Activated naive CD4-positive, alpha-beta T cell treated with anti-CD3 and anti-CD28 coated beads for 36 hours (primary cell): ENCODE measurements around the gene ADARB1. TPM values are rescaled to one million over a fixed set of nuclear protein-coding genes. Genes with fewer than 3 reads are reported as not detected.

Experiments used
- CTCF ChIA-PET: fragments of 350-600 bp; sonication (Branson Sonifier 250); formaldehyde crosslinking; loops from one replicate; lab custom pipeline; 2021; ENCODE audit warnings: antibody characterized with exemption; lab: Charles Lee
- DNase-seq: peaks from one replicate; pipeline ENCODE4 v3.0.0-alpha.2; 2020
- H3K27ac Mint-ChIP-seq: one replicate; pipeline ENCODE4 v1.8.0; 2021; ENCODE audit warnings: mild to moderate bottlenecking, mixed read lengths
- H3K27me3 Mint-ChIP-seq: one replicate; pipeline ENCODE4 v1.8.0; 2021; ENCODE audit warnings: low read depth, mixed read lengths
- H3K36me3 Mint-ChIP-seq: one replicate; pipeline ENCODE4 v1.8.0; 2021; ENCODE audit warnings: low read depth, mixed read lengths
- H3K4me1 Mint-ChIP-seq: one replicate; pipeline ENCODE4 v1.8.0; 2021; ENCODE audit warnings: low read depth, mixed read lengths
- H3K4me3 Mint-ChIP-seq: one replicate; pipeline ENCODE4 v1.8.0; 2021; ENCODE audit warnings: mild to moderate bottlenecking, moderate library complexity, mixed read lengths
- H3K9me3 Mint-ChIP-seq: one replicate; pipeline ENCODE4 v1.8.0; 2021; ENCODE audit warnings: mixed read lengths
- intact Hi-C: fragments of 100-400 bp; cut with micrococcal nuclease; formaldehyde crosslinking; loops from one replicate; pipeline ENCODE4 v1.15.1; 2023
- total RNA-seq, 2 experiments: library from RNA; stranded (reverse); gene quantifications; one replicate each; pipeline ENCODE4 v1.2.3, GENCODE V29; 2021

The ADARB1 gene
- total RNA-seq, 2 experiments from 2014 or later, result 30.1 to 33.3 TPM

DNA sequence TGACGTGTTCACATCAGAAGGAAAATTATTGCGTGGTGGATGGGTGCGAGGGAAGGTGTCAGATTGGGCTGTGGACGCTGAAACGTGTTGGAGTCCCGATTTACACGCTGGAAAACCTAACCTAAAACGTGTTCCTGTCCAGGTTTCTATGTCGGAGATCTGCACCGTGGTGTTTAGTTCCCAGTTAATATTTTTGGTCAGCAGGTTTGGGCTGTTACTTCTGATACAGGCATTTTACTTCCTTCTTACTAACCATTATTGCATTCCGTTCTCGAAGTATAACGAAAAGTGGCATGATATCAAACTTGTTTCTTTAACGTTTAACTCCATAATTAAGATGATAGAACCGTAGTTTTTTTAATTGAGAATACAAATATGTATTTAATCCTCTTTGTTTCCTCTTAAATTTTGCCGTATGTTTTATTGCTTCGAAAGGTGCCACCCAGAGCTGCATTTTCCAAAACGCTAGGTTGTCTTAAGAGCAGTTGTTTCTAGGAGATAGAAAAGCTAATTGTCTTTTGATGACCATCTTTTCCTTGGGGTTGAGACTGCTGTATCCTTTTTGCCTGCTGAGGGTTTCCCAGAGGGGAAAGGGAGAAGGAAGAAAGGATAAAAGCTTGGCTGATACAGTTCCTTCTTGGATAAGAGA, 1.3 kb downstream of the ADARB1 start:
- no peaks in the 10 kb centered on the region for H3K9me3 Mint-ChIP-seq
- CTCF ChIA-PET, result interaction anchor here (0.8 to 2.8 kb wide), 5 partner anchors 11 to 63 kb away, joined by 3 to 40 read pairs (median 5); no protein-coding TSS in a partner anchor
- peak overlapping the region; percentile 76 for H3K27ac Mint-ChIP-seq
- peaks cover 2% of the 10 kb centered on the region for H3K36me3 Mint-ChIP-seq
- H3K4me3 Mint-ChIP-seq, result peak overlapping the region; percentile 84
- peaks cover 52% of the 10 kb centered on the region for H3K4me1 Mint-ChIP-seq
- no peak for DNase-seq
- intact Hi-C loops, result loop anchor here (5.0 kb wide), 3 partner anchors 133 to 258 kb away; partner anchors contain the start of genes SLX9 and SUMO3
- no peaks in the 10 kb centered on the region for H3K27me3 Mint-ChIP-seq

DNA sequence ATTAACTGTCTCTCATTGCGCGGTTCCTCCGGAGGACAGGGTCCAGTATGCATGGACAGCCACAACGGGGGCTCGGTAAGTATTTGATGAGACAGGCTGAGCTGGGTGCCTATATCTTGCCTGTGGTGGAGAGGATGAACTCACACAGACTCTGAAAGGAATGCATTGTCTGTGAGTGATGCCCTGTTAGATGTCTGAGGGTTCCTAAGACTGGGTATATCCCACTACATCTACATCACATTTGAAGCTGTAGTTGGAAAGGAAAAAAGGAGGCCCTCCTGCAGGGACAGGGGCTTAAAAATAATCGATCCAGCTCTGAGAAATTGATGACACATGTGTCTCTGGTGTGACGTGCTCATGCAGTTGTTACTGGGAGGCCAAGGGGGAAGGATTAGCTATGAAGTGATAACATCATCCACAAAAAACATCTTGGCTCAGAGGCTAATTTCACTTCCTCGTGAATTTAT, 1.9 kb downstream of the ADARB1 start:
- CTCF ChIA-PET, result interaction anchor here (0.8 to 2.8 kb wide), 5 partner anchors 10 to 62 kb away, joined by 3 to 40 read pairs (median 5); no protein-coding TSS in a partner anchor
- Mint-ChIP-seq H3K27ac (peak overlapping the region; percentile 76), H3K4me1 (peaks cover 57% of the 10 kb centered on the region), H3K9me3 (no peaks in the 10 kb centered on the region), H3K27me3 (no peaks in the 10 kb centered on the region), H3K36me3 (peaks cover 3% of the 10 kb centered on the region), H3K4me3 (peak overlapping the region; percentile 84)
- DNase-seq, result peak; percentile 45
- intact Hi-C loops, result loop anchor here (5.0 kb wide), 3 partner anchors 134 to 259 kb away; partner anchors contain the start of genes SLX9 and SUMO3

DNA sequence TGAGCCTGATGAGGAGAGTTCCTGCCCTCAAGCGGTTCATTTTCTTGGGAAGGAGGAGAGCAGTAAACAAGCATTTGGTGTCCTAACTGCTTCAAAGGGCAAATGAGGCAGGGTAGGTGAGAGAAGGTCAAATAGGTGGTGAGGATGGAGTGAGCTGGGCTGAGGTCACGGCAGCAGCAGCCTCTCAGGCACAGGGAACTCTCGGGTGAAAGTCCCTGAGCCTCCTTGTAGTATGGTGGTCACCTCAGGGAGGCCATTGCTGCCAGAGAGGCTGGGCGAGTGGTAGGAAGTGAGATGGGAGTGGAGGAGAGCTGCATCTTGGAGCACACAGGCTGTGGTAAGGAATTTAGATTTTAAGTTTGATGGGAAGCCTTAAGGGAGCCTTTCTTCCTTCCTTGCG, 4.0 kb downstream of the ADARB1 start:
- Mint-ChIP-seq H3K4me1 (peaks cover 77% of the 10 kb centered on the region), H3K27me3 (no peaks in the 10 kb centered on the region), H3K27ac (peak overlapping the region; percentile 99), H3K9me3 (no peaks in the 10 kb centered on the region), H3K4me3 (peak overlapping the region; percentile 34), H3K36me3 (peaks cover 9% of the 10 kb centered on the region)
- intact Hi-C loops, result loop anchor here (2.0 to 5.0 kb wide), 6 partner anchors 26 to 740 kb away; partner anchors contain the start of genes SLX9 and SUMO3
- DNase-seq, result no peak
- CTCF ChIA-PET, result interaction anchor here (0.7 to 2.7 kb wide), 5 partner anchors 27 to 161 kb away, joined by 3 to 17 read pairs (median 9); no protein-coding TSS in a partner anchor

DNA sequence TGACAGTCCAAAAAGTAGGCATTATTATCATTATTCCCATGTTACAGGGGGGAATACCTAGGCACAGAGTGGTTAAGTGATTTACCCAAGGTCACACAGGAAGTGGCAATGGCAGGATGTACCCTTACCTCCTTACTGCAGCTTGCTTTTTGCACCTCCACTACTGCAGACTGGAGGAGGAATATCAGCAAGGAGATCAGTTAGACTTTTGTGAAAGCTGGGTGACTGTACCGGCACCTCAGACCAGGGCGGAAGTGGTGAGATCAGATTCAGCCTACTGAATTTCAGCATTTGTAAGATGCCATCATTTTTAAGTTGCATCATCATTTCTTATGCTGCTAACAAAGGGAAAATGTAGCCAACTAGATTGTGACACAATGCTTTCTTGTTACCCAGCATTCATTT, 4.5 kb downstream of the ADARB1 start:
- H3K36me3 Mint-ChIP-seq, result peaks cover 7% of the 10 kb centered on the region
- H3K4me3 Mint-ChIP-seq, result peak overlapping the region; percentile 65
- peak; percentile 91 for DNase-seq
- no peaks in the 10 kb centered on the region for H3K9me3 Mint-ChIP-seq
- no peaks in the 10 kb centered on the region for H3K27me3 Mint-ChIP-seq
- intact Hi-C loops, result loop anchor here (1.0 to 5.0 kb wide), 9 partner anchors 8 to 740 kb away; partner anchors contain the start of genes SLX9 and SUMO3
- peak overlapping the region; percentile 99 for H3K27ac Mint-ChIP-seq
- peaks cover 79% of the 10 kb centered on the region for H3K4me1 Mint-ChIP-seq
- CTCF ChIA-PET, result interaction anchor here (0.8 to 2.7 kb wide), 5 partner anchors 20 to 130 kb away, joined by 3 to 17 read pairs (median 9); no protein-coding TSS in a partner anchor

DNA sequence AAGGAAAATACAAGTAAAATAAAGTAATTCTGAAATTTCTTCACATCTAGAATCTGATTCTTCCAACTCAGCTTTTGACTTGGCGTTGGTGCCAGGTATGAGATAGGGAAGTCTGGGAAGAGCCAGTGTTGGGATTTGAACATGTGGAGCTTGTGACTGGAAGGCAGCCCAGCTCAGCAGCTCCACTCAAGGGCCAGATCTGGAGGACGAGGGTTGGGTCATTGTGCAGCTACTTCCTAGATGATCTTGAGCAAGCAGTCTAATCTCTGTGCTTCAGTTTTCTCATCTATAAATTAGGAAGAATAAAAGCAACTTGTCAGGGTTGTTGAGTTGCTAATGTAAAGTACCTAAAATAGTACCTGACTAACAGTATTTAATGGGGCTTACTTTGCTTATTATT, 5.0 kb downstream of the ADARB1 start:
- CTCF ChIA-PET, result interaction anchor here (0.8 to 2.7 kb wide), 5 partner anchors 19 to 130 kb away, joined by 3 to 17 read pairs (median 9); no protein-coding TSS in a partner anchor
- no peak for DNase-seq
- peaks cover 84% of the 10 kb centered on the region for H3K4me1 Mint-ChIP-seq
- H3K4me3 Mint-ChIP-seq, result peak overlapping the region; percentile 65
- no peaks in the 10 kb centered on the region for H3K9me3 Mint-ChIP-seq
- peaks cover 7% of the 10 kb centered on the region for H3K36me3 Mint-ChIP-seq
- no peaks in the 10 kb centered on the region for H3K27me3 Mint-ChIP-seq
- intact Hi-C loops, result loop anchor here (1.0 to 5.0 kb wide), 9 partner anchors 8 to 739 kb away; partner anchors contain the start of genes SLX9 and SUMO3
- peak overlapping the region; percentile 99 for H3K27ac Mint-ChIP-seq

DNA sequence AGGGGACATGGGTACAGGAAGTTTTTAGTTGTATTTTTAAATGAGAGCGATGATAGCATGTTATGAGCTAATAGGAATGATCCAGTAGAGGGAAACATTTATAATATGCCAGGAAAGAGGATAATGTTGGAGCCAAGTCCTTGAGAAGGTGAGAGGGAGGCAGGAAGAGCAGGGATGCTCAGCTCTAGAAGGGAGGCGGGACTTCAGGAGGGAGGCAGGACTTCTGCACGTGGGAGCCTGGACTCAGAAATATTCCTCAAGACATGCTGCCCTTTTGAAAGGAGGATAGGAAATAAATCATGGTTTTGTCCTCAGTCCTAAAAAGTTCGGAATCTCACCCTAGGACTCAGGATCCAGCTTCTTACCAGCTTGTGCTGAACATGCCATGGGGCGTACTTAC, 5.9 kb downstream of the ADARB1 start:
- CTCF ChIA-PET, result interaction anchor here (0.7 to 1.0 kb wide), 3 partner anchors 33 to 58 kb away, joined by 3 read pairs; no protein-coding TSS in a partner anchor
- Mint-ChIP-seq H3K27me3 (no peaks in the 10 kb centered on the region), H3K9me3 (no peaks in the 10 kb centered on the region), H3K27ac (peak overlapping the region; percentile 99), H3K4me3 (no peak overlapping the region), H3K4me1 (peaks cover 93% of the 10 kb centered on the region), H3K36me3 (peaks cover 7% of the 10 kb centered on the region)
- no peak for DNase-seq
- intact Hi-C loops, result loop anchor here (10.0 kb wide), 1 partner anchor 1065 kb away; the partner anchor contains the start of gene TRAPPC10

DNA sequence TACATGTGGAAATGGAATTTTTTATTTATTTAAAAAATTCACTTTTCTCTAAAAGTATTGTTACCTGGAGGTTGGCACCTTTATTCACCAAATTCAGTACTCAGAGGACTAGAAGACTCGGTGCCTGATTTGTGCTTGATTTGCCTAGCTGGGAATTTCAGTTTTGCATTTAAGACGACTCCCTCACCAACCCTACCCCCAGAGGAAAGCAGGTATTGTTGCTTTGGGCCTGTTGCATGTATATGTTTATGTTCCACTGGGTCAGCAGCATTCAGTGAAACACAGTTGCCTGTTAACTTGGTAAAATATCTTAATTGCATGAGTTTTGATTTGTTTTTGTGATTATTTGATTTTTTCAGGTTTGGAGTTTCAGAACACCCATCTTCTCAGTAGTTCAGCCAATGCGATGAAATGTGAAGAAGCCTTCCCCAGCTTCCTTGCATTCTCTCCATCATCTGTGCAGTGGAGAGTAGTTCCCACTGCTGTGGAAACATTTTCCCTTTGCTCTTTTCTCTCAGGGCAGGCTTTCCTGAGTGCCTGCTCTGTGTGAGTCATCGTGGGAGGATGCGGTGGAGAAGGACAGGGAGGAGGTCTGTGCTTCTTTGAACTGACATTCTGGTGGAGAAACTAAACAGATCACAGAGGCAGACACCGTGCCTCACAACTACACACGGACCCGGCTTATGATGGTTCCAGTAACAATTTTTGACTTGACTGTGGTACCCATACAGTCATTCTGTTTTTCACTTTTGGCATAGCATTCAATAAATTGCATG, 6.4 kb downstream of the ADARB1 start:
- intact Hi-C loops, result loop anchor here (10.0 kb wide), 1 partner anchor 1066 kb away; the partner anchor contains the start of gene TRAPPC10
- Mint-ChIP-seq H3K27me3 (no peaks in the 10 kb centered on the region), H3K36me3 (peaks cover 7% of the 10 kb centered on the region), H3K27ac (peak overlapping the region; percentile 81), H3K4me3 (no peak overlapping the region), H3K9me3 (no peaks in the 10 kb centered on the region), H3K4me1 (peaks cover 98% of the 10 kb centered on the region)
- peak; percentile 64 for DNase-seq
- CTCF ChIA-PET, result interaction anchor here (0.7 to 2.5 kb wide), 4 partner anchors 32 to 57 kb away, joined by 3 to 8 read pairs (median 3); no protein-coding TSS in a partner anchor

DNA sequence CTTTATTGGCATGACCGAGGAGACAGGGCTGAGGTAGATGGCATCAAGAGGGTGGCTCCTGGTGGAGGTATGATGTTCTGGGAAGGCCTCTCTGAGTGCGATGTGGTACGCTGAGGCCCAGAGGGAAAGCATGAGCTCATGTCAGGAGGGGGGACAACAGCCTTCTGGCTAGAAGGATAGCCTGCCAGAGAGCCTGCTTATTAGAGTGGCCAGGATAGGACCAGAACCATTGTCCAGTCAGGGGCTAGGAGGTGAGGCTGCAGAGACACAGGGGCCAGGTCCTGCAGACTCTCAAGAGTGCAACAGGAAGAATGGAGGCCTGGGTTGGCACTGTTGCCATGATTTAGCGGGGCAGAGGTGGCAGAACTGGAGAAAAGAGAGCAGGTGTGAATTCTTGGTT, 7.3 kb downstream of the ADARB1 start:
- peaks cover 7% of the 10 kb centered on the region for H3K36me3 Mint-ChIP-seq
- no peaks in the 10 kb centered on the region for H3K9me3 Mint-ChIP-seq
- no peak for DNase-seq
- peaks cover 98% of the 10 kb centered on the region for H3K4me1 Mint-ChIP-seq
- CTCF ChIA-PET, result interaction anchor here (0.7 to 2.5 kb wide), 3 partner anchors 46 to 56 kb away, joined by 3 to 8 read pairs (median 3); no protein-coding TSS in a partner anchor
- peak overlapping the region; percentile 81 for H3K27ac Mint-ChIP-seq
- no peak overlapping the region for H3K4me3 Mint-ChIP-seq
- no peaks in the 10 kb centered on the region for H3K27me3 Mint-ChIP-seq
- intact Hi-C loops, result loop anchor here (10.0 kb wide), 1 partner anchor 1067 kb away; the partner anchor contains the start of gene TRAPPC10

DNA sequence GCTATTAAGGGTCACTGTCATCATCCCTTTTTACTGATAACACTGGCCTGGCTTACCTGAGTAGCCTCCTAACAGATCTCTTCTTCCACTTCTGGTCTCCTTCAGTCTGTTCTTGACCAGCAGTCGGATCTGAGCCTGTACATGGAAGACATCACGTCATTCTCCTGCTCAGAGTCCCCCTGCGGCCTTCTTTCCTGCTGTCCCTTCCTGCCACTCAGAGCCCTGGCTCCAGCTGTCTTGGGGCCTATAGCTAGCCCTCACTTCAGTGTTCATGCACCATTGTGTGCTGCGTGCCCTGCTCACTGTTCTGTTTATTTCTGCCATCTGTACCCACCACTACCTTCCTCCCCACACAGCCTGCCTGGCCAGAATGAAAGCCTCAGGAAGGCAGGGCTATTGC, 8.4 kb downstream of the ADARB1 start:
- Mint-ChIP-seq H3K27me3 (no peaks in the 10 kb centered on the region), H3K27ac (peak overlapping the region; percentile 1), H3K4me1 (peaks cover 100% of the 10 kb centered on the region), H3K36me3 (peaks cover 7% of the 10 kb centered on the region), H3K4me3 (no peak overlapping the region), H3K9me3 (no peaks in the 10 kb centered on the region)
- intact Hi-C loops, result loop anchor here (10.0 kb wide), 1 partner anchor 1068 kb away; the partner anchor contains the start of gene TRAPPC10
- DNase-seq, result no peak
- CTCF ChIA-PET, result interaction anchor here (2.5 kb wide), 1 partner anchor 45 kb away, joined by 8 read pairs; no protein-coding TSS in a partner anchor

DNA sequence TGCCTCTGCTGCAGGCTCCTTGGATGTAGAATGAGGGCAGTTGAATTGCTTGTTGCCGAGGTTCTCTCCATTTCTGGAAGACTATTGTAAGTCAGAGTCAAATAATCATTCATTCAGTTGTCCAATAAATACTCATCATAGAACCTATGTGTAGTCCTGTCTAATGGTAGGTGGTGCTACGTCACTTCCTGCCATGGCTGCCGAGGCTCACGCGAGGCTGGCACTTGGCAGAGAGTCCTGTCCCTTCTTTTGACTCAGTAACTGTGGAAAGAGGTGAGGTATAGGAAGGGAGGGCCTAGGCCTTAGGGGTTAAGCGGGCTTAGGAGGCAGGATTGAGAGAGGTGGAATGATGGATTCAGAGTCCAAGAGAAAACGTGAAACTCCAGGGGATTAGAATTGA, 9.7 kb downstream of the ADARB1 start:
- Mint-ChIP-seq H3K36me3 (peaks cover 7% of the 10 kb centered on the region), H3K27me3 (no peaks in the 10 kb centered on the region), H3K27ac (peak overlapping the region; percentile 74), H3K4me1 (peaks cover 99% of the 10 kb centered on the region), H3K4me3 (peak overlapping the region; percentile 20), H3K9me3 (no peaks in the 10 kb centered on the region)
- peak; percentile 61 for DNase-seq
- intact Hi-C loops, result loop anchor here (10.0 kb wide), 1 partner anchor 1069 kb away; the partner anchor contains the start of gene TRAPPC10
- CTCF ChIA-PET, result no interaction called here

DNA sequence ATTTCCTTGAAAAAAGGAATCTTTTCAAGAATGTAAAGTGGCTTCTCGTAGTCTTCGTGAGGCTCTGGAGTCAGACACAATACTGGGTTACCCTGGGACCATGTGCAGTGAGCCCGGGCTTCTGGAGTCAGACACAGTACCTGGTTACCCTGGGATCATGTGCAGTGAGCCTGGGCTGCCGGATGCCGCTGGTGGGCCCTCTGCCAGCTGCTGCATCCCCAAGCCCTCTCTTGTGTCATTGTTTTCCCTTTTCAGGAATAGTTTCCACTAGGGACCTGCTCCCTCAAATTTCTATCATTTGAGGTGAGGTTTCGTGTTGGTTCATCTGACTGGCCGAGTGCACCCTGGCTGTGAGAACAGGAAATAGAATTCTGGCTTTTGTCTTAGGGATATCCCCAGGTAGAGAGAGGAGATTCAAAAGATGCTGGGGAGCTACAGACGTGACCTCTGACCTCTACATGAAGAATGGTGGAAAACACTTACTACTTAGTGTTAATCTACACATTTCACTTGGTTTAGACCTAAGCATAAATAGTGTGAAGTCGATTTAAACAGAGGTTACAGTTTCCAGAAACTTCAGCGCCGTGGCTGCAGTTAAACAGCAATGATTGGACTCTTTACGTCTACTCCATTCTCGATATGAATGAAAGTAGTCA, 10.6 kb downstream of the ADARB1 start:
- Mint-ChIP-seq H3K36me3 (peaks cover 7% of the 10 kb centered on the region), H3K4me1 (peaks cover 95% of the 10 kb centered on the region), H3K27ac (peak overlapping the region; percentile 74), H3K4me3 (no peak overlapping the region), H3K27me3 (no peaks in the 10 kb centered on the region), H3K9me3 (no peaks in the 10 kb centered on the region)
- CTCF ChIA-PET, result interaction anchor here (0.5 to 1.2 kb wide), 3 partner anchors 14 to 191 kb away, joined by 3 to 4 read pairs (median 3); no protein-coding TSS in a partner anchor
- DNase-seq, result peak; percentile 39
- intact Hi-C loops, result loop anchor here (10.0 kb wide), 1 partner anchor 1070 kb away; the partner anchor contains the start of gene TRAPPC10
